Aorta (tissue), 5 donors: ENCODE measurements around the gene MYMX. TPM values are rescaled to one million over a fixed set of nuclear protein-coding genes. Genes with fewer than 3 reads are reported as not detected.

Experiments
- ATAC-seq: fragments of 200-7000 bp; cut with Tn5 transposase; one replicate; pipeline ENCODE4 v1.9.1; 2022; ENCODE audit warnings: moderate library complexity; ENCODE audit not compliant: low FRiP score
- DNase-seq, 2 donors: peaks; one replicate each; pipeline ENCODE4 v3.0.0-alpha.2; 2020
- H3K27ac ChIP-seq, 2 donors: one replicate each; pipeline ENCODE4 v1.5.1; 2013; ENCODE audit warnings: low read length in 2 of 2, mild to moderate bottlenecking in 2 of 2, moderate library complexity in 2 of 2, control low read depth in 1 of 2, inconsistent platforms in 1 of 2, low read depth in 1 of 2
- H3K27me3 ChIP-seq, 2 donors: one replicate each; pipeline ENCODE4 v1.6.1; 2013; ENCODE audit warnings: control low read depth in 1 of 2, low read length in 1 of 2, mild to moderate bottlenecking in 1 of 2, moderate library complexity in 1 of 2; ENCODE audit not compliant: insufficient read depth in 2 of 2, control insufficient read depth in 1 of 2
- H3K36me3 ChIP-seq, 2 donors: one replicate each; pipeline ENCODE4 v1.6.1; 2013; ENCODE audit warnings: control low read depth in 1 of 2, low read length in 1 of 2, mild to moderate bottlenecking in 1 of 2; ENCODE audit not compliant: insufficient read depth in 2 of 2, control insufficient read depth in 1 of 2
- H3K4me1 ChIP-seq, 2 donors: one replicate each; pipeline ENCODE4 v1.6.1; 2013; ENCODE audit warnings: low read length in 2 of 2, control low read depth in 1 of 2, mild to moderate bottlenecking in 1 of 2, moderate library complexity in 1 of 2; ENCODE audit not compliant: insufficient read depth in 2 of 2, control insufficient read depth in 1 of 2
- H3K4me3 ChIP-seq, 2 donors: one replicate each; pipeline ENCODE4 v1.5.1; 2013; ENCODE audit warnings: low read length in 2 of 2, control low read depth in 1 of 2, mild to moderate bottlenecking in 1 of 2
- H3K9me3 ChIP-seq: one replicate; pipeline ENCODE4 v1.6.1; 2013; ENCODE audit warnings: mild to moderate bottlenecking, low read length; ENCODE audit not compliant: control insufficient read depth
- WGBS, 2 donors: extraction: QIAGEN DNeasy Blood & Tissue Kit; methylation state at CpG; one replicate each; pipeline ENCODE4 v1.1.7; 2013; 5-methylcytosine and 5-hydroxymethylcytosine counted together
- intact Hi-C, 2 donors: fragments of 100-400 bp; cut with DNase I; formaldehyde crosslinking; loops; one replicate each; pipeline versions ENCODE4 v1.14.2 to v1.15.0; 2022
- polyA plus RNA-seq, 2 donors: library from polyadenylated mRNA; stranded (reverse); fragments of 200-250 nt; gene quantifications; one replicate each; pipeline ENCODE4 v1.2.3, GENCODE V29; 2013
- total RNA-seq, 2 donors: library from RNA; stranded (reverse); fragmentation: NEBNext Ultra II Directional; extraction: Animal tissue kit (Norgen Biotek cat#: 25700); gene quantifications; one replicate each; pipeline ENCODE4 v1.2.1, GENCODE V29; 2021
- donor health status: healthy with polysubstance abuse.
- donor health status: Bipolar disorder and iron deficiency.
- donor health status: DM: no; HTN: no; CAD: no.
- donor health status: DM: no; HTN: no; CAD: no.
- donor health status: DM: yes; HTN: yes; CAD: no.

The MYMX gene
- total and polyA plus RNA-seq, 4 donors, result 1.3 to 1.6 TPM; not detected in 2

GRCh38 chr6:44224965-44225305 is 8.2 kb downstream of the MYMX start:
- H3K4me1 ChIP-seq, result no peaks in the 10 kb centered on the region
- H3K9me3 ChIP-seq, result no peaks in the 10 kb centered on the region
- no peaks in the 10 kb centered on the region for H3K27me3 ChIP-seq
- intact Hi-C loops, result no loop called here
- H3K36me3 ChIP-seq, result peaks cover 0 to 3% of the 10 kb centered on the region in 2 donors
- no peak for ATAC-seq
- 59 to 69% methylated on average over 4 of the region's 4 CpGs for WGBS, 2 donors
- no peak overlapping the region for H3K27ac ChIP-seq
- DNase-seq, result no peak
- no peak overlapping the region for H3K4me3 ChIP-seq

- no peak overlapping the region for H3K4me3 ChIP-seq
- no peaks in the 10 kb centered on the region for H3K9me3 ChIP-seq
- no peaks in the 10 kb centered on the region for H3K27me3 ChIP-seq
- intact Hi-C loops, result no loop called here
- WGBS, 2 donors, result 72 to 73% methylated on average over 8 of the region's 8 CpGs
- no peaks in the 10 kb centered on the region for H3K4me1 ChIP-seq
- no peak overlapping the region for H3K27ac ChIP-seq
- ATAC-seq (no peak), DNase-seq (peak in 1 of 2 donors; percentile 59)
- peaks cover 0 to 3% of the 10 kb centered on the region in 2 donors for H3K36me3 ChIP-seq
These were observed 9.0 kb downstream of the MYMX start for GRCh38 chr6:44225579-44226325.

- no peak overlapping the region for H3K4me3 ChIP-seq
- intact Hi-C loops, result no loop called here
- 11 to 16% methylated on average over 15 of the region's 15 CpGs for WGBS, 2 donors
- peak in 1 of 2 donors; percentile 81 for DNase-seq
- no peaks in the 10 kb centered on the region for H3K4me1 ChIP-seq
- H3K27ac ChIP-seq, result peak overlapping the region in 1 of 2 donors; percentile 19
- no peak for ATAC-seq
- H3K9me3 ChIP-seq, result no peaks in the 10 kb centered on the region
- H3K27me3 ChIP-seq, result no peaks in the 10 kb centered on the region
- peaks cover 0 to 3% of the 10 kb centered on the region in 2 donors for H3K36me3 ChIP-seq
These were observed 9.8 kb downstream of the MYMX start for GRCh38 chr6:44226368-44227147.

- ATAC-seq, result no peak
- no peak overlapping the region for H3K27ac ChIP-seq
These were observed 10.5 kb downstream of the MYMX start for GRCh38 chr6:44227148-44227793.

GRCh38 chr6:44228031-44228430 is 11.3 kb downstream of the MYMX start:
- no peak for DNase-seq
- H3K36me3 ChIP-seq, result peaks cover 0 to 3% of the 10 kb centered on the region in 2 donors
- intact Hi-C loops, result no loop called here
- WGBS, 2 donors, result 76 to 86% methylated on average over 6 of the region's 6 CpGs
- H3K4me1 ChIP-seq, result no peaks in the 10 kb centered on the region
- no peaks in the 10 kb centered on the region for H3K9me3 ChIP-seq
- H3K4me3 ChIP-seq, result no peak overlapping the region
- no peaks in the 10 kb centered on the region for H3K27me3 ChIP-seq
- no peak overlapping the region for H3K27ac ChIP-seq
- no peak for ATAC-seq

More at GRCh38 chr6:44227148-44227793, 10.5 kb downstream of the MYMX start:
- Histone ChIP-seq H3K4me3 (no peak overlapping the region), H3K4me1 (no peaks in the 10 kb centered on the region), H3K9me3 (no peaks in the 10 kb centered on the region), H3K36me3 (peaks cover 0 to 3% of the 10 kb centered on the region in 2 donors), H3K27me3 (no peaks in the 10 kb centered on the region)
- DNase-seq, result no peak
- intact Hi-C loops, result no loop called here
- WGBS, 2 donors, result 6 to 16% methylated on average over 7 of the region's 7 CpGs

- Histone ChIP-seq H3K27me3 (no peaks in the 10 kb centered on the region), H3K9me3 (no peaks in the 10 kb centered on the region), H3K27ac (no peak overlapping the region), H3K36me3 (peaks cover 0 to 3% of the 10 kb centered on the region in 2 donors), H3K4me1 (no peaks in the 10 kb centered on the region), H3K4me3 (no peak overlapping the region)
- ATAC-seq (no peak), DNase-seq (peak in 1 of 2 donors; percentile 65)
- intact Hi-C loops, result no loop called here
- 83 to 85% methylated on average over 7 of the region's 7 CpGs for WGBS, 2 donors
These were observed 11.7 kb downstream of the MYMX start for GRCh38 chr6:44228433-44228832.

- H3K36me3 ChIP-seq, result peaks cover 0 to 3% of the 10 kb centered on the region in 2 donors
- DNase-seq (peak in 1 of 2 donors; percentile 43), ATAC-seq (no peak)
- H3K27ac ChIP-seq, result no peak overlapping the region
- H3K27me3 ChIP-seq, result no peaks in the 10 kb centered on the region
- 79 to 81% methylated on average over 5 of the region's 5 CpGs for WGBS, 2 donors
- no peaks in the 10 kb centered on the region for H3K9me3 ChIP-seq
- H3K4me1 ChIP-seq, result no peaks in the 10 kb centered on the region
- H3K4me3 ChIP-seq, result no peak overlapping the region
- intact Hi-C loops, result no loop called here
These were observed 12.1 kb downstream of the MYMX start for GRCh38 chr6:44228836-44229235.

GRCh38 chr6:44229376-44230033 is 12.8 kb downstream of the MYMX start:
- H3K27ac ChIP-seq, result no peak overlapping the region
- intact Hi-C loops, result no loop called here
- ATAC-seq, result no peak
- no peaks in the 10 kb centered on the region for H3K27me3 ChIP-seq
- H3K9me3 ChIP-seq, result no peaks in the 10 kb centered on the region
- DNase-seq, result peak in 1 of 2 donors; percentile 59
- peaks cover 0 to 3% of the 10 kb centered on the region in 2 donors for H3K36me3 ChIP-seq
- 87 to 89% methylated on average over 11 of the region's 11 CpGs for WGBS, 2 donors
- no peaks in the 10 kb centered on the region for H3K4me1 ChIP-seq
- H3K4me3 ChIP-seq, result no peak overlapping the region
